Measurements from ENCODE around the gene FGD4.

GRCh38 chr12:32611986-32612385 is 212.6 kb downstream of the FGD4 start:
- TF ChIP-seq CTCF (IDR thresholded peaks at IDR 0.05) (no peak), POLR2A (IDR thresholded peaks at IDR 0.05) (no peak)
